NOMO-1 (cell line): ENCODE data around the gene NSUN3.
"Not testable (repeated sequence)": the region's sequence is repeated elsewhere in the genome, so short reads cannot be mapped to it uniquely, and the experiment has no call there.

Experiments used
- DNase-seq, 2 experiments: peaks; one replicate each; lab custom pipeline; 2025; ENCODE audit not compliant: unreplicated experiment in 2 of 2; lab: John Stamatoyannopoulos, UW

The NSUN3 gene

DNA sequence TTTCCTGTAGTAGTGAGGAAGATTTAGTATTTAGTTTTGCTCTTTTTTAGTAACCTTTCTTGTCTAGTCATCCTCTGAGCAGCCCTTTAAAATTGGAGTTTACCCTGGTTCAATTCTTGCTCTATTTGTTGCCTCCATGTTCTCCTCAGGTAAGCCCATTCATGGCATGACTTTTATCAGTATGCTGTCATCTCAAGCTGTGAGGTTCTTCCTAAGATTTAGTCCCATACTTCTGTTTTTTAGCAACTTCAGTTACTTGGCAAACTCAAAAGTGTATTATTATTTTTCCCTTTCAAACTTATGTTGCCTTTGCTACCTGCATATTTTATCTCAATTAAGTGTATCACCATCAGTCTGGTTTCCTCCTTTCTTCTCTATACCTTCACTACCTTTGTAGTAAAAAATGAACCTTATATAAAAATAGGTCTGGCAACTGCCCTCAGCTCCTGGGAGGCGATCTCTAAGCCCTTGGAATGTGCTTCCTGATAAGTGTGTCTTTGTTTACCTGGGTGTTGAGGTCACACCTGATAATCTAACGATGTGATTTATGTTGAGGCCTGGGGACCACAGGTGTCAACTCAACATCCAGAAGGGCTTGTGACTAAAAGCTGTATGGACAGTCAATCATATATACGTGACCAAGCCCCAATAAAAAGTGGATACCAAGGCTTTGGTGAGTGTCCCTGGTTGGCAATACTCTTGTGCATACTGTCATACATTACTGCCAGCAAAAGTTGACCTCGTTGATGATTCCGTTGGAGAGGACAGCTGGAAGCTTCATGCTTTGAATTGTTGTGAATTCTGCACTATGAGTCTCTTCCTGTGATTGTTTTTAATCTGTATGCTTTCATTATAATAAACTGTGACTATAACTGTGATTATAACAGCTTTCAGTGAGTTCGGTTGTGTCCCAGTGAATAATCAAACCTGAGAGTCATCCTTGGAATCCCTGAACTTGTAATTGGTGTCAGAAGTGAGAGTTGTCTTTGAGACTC, 3.9 kb downstream of the NSUN3 start:
- DNase-seq = no peak

DNA sequence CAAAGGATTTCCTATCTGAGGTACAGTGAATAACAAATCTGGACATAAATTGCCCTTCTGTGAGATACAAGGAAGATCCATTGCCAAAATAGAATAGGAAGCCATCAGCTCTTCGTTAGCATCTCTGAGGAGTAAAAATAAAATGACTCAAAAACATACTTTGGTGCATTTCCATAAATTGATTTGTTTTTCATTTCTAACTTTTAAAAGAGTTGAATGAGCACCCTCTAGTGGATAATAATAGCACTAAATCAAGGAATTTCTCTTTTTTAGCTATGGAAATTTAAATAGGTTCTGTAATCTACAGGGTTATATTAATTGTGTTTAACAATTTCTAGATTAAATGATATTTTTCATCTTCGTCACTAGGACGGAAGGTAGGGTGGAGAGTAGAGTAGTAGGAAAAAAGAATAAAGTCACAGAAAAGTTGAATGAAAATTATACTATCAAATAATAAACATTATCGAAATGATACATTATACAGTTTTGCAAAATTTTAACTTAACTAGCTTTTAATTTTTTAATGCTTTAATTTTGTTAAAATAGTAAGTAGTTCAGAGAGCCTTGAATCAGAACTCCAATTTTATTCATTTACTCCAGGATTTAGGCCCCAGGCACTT, 6.4 kb downstream of the NSUN3 start:
- DNase-seq = peak in 1 of 2 experiments; percentile 17

DNA sequence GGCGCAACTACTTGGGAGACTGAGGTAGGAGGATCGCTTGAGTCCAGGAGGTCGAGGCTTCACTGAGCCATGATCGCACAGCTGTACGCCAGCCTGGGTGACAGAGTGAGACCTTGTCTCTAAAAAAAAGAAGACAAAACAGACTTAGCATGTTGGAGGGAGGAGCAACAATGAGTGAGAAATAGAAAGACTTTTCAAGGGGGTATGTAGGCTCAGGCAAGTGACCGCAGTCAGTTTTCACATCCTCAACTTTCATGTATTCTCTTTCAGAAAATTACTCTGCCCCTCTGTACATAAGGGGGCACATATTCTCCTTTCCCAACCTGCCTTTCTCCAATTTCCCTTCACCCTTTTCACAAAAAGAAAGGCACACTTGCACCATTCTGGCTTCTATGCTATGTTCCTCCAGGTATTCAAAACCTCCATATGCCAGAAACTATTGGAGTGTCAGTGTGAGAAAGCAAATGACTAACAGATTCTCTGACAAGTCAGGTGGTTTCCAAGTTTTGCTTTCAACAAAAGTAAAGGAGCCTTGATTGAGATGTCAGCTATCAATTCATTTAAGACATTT, 7.6 kb downstream of the NSUN3 start:
- no peak for DNase-seq

DNA sequence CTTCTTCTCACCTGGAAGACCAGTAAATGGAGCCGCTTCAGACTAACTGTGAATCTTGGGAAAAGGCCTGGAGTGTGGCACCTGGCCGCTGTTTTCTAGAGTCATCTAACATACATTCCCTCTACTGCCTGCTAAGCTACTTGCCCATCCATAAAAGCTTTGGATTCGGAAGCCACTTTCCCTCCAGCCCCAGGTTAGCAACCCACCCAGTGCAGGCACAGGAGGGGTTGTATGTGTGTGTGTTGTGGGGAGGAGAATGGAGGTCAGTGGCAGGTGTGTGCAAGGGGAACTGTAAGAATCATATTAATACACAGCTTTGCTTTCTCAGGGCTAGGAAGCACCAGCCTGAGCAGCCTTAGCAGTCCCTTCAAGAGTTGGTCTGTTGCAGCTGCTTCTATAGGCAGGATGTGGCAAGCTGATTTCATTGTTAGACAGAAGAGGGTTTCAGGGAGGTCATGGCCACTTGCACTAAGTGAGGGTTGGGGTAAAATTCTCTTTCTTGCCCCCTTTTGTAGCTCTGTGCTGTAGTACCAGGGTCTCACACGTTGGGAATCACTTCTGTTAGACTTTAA, 8.9 kb downstream of the NSUN3 start:
- no peak for DNase-seq

DNA sequence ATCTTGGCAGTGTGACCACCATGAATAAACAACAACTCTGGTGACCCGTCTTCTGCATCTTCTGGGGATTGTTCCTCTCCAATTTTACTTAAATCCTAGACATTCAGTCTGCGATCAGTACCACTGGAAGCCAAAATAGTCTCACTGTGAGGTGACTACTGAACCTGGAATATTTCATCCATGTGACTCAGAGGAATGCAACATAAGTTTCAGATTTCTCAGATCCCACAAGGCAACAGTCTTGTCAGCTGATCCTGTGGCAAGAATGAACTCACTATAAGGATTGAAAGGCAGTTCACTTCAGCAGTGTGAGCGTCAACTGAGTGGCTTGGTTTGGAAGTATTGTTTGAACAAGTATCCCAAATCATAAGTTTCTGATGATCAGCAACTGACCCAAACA, 13.2 kb downstream of the NSUN3 start:
- DNase-seq = no peak

DNA sequence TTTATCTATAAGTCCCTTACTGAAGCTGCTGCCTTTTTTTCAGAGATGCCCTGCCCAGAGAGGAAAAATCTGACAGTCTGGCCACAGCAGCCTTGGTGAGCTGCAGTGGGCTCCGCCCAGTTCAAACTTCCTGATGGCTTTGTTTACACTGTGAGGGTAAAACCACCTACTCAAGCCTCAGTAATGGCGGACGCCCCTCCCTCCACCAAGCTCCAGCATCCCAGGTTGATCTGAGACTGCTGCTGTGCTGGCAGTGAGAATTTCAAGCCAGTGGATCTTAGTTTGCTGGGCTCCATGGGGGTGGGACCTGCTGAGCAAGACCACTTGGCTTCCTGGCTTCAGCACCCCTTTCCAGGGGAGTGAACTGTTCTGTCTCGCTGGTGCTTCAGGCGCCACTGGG, 17.7 kb downstream of the NSUN3 start:
- DNase-seq = not testable (repeated sequence)

DNA sequence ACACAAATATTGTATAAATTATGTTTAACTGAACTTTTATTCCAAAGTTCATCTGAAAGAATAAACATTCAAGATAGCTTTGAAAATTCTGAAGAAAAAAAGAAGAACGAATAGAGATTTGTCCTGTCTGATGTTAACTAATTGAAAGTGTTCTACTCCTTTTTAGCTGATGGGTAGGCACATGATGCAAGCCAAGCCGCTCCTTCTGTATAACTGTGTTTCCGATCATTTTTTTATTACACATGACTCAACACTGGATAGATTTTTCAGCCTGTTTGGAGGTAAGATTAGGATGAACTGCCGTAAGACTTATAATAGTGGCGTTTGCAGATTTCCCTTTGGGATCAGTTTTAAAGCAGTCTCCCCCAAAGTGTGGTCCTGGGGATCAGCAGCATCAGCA, 19.0 kb downstream of the NSUN3 start:
- DNase-seq = no peak

DNA sequence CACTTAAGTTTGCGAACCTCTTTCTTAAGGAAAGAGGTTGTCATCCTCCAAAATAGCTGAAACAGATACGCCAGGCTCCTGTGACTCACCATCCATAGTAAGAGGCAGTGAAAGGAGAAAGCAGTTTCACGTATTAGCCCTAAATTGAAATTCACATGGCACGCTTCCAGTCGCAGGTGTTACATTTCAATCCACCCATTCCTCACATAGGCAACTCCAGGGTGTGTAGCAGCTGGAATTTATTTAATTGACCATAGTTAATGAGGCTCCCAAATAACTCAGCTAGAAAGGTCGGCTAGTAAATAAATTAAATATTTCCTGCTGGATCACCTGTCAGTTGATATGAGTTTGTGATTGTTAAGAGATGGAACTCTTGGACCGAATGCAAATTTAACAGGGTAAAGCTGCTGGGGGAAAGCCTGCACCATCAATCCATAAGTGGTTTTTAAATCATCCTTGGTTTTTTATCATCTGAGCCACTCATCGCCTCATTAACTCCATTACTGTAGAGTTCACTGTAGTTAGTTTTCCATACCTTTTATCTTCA, 19.6 kb downstream of the NSUN3 start:
- DNase-seq = no peak

DNA sequence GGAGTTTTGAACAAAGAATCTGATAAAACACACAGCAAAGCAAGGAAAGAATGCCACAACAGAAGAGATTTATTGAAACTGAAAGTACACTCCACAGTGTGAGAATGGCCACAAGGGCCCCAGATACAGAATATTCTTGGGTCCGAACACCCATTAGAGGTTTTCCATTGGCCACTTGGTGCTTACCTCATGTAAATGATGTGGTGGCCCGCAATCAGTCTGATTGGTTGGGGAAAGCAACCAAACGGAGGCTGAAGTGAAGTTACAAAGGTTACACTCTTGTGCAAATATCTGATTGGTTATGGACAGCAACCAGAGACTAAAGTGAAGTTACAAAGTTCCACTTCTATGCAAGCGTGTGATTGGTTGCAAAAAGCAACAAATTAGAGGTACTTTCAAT, 20.4 kb downstream of the NSUN3 start:
- DNase-seq = no peak

DNA sequence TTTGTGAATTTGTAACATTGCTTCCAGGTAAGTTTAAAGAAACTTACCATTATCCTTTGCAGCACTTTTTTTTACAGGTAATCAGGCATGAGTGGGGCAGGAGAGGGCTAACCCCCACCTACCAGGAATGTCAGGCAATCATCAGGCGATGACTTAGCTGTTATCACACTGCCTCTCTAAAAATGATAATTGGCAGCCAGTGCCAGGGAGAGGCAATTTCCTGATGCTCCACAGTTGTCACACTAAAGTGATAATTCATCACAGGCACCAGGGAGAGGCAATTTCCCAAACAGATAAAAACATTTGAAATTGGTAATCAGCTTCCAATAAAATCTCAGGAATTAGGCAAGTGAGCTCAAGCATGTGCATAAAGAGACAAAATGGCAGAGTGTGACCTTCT, 26.3 kb downstream of the NSUN3 start:
- DNase-seq = no peak

DNA sequence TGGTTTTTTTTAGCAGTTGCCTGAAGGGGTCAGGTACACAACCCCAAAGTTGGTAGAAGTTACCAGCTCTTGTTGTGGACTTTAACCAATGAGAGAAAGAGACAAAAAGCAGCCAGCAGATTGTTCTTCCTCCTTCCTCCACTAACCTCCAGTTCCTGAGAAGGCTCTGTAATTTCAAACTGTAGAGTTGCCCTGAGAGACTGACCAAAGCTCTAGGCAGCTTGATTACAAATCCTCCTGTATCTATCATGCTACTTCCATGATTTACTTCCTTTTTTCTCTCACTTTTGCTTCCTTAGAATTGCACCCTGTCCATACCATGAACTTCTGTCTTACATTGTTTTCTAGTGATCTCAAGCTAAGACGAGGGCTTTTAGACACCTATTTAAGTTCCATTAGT, 29.2 kb downstream of the NSUN3 start:
- DNase-seq = peak in 1 of 2 experiments; percentile 30

DNA sequence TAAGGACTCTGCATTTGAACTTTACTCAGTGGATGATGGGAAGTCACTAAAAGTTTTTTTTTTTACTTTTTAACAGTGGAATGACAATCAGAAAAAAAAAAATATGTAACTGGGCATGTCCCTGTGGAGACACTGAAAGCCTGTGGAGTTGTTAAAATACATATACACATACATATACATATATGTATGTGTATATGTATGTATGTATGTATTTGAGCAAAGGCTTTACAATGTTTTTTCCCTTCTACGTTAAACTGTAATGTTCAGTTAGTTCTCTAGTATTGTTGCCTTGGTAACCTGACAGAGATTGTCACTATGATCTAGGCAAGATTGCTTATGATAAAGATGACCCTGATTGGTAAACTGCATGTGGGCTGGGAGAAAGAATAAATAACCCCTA, 30.3 kb downstream of the NSUN3 start:
- DNase-seq = no peak

DNA sequence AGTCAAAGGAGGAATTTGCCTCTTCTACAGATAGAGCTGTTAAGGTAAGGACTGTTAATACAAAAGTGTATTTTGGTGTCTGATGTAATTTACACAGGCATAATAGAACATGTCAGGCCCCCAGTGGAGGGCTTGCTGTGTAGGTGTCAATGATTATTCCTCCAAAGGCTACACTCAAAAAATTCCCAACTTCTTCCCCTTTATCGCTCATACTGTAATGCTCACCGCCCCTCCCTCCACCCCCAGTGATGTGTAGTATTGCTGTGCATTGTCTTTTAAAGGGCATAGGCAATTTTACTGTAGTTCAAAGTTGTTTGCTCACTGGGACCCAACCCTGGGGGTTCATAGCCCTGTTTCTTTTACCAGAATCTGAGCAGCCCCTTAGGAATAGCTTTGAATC, 32.2 kb downstream of the NSUN3 start:
- DNase-seq = no peak

DNA sequence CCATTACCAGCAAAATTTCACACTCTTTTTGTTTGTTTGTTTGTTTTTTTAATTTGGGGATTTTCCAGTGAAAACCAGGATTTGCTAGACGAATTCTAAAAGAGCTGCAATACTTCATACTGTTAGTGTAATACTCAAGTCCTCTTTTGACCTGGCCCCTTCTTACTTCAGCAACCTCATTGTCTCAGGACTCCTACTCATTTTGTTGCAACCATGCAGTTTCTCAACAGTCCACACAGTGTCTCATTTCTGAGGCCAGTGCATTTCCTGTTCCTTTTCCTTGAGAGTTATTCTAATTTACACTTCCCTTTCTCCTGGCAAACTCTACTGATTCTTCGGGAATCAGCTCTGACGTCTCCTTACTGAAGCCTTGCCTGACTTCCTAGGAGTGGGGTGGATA, 35.6 kb downstream of the NSUN3 start:
- peak; percentile 33 to 51 for DNase-seq

DNA sequence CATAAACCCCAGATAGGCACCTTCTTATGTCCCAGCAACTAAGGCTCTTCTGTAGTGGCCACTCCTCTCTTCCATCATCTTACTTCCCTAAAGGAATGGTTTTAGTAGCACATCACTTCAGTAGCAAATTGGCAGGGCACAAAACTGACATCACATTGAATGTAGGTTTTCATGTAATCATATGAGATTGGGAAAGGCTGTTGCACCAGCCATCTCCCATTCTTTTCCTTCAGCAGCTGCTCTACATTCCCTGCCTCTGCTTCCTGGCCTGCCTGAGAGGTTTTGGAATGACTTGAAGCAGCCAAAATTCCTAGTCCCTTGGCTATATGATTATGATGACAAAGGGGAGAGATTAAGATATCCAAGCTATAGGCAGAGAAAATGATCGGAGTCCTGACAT, 36.5 kb downstream of the NSUN3 start:
- DNase-seq = no peak

DNA sequence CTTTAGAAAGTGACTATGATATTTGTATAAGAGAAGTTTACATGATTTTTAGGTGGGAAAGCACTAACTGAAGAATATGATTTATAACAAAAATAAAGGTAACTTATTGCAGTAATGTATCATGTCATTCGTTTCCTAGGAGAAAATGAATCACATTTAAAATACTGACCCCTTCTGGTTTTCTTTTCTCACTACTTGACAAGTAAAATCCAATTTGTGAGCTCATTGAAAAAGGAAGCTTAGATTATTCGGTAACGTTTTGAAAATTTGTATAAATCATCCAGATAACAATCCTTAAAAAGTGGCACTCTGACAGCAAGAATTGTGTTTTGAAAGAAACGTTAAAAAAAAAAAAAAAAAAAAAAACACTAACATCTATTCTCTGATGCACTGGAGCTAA, 39.0 kb downstream of the NSUN3 start:
- DNase-seq = no peak

DNA sequence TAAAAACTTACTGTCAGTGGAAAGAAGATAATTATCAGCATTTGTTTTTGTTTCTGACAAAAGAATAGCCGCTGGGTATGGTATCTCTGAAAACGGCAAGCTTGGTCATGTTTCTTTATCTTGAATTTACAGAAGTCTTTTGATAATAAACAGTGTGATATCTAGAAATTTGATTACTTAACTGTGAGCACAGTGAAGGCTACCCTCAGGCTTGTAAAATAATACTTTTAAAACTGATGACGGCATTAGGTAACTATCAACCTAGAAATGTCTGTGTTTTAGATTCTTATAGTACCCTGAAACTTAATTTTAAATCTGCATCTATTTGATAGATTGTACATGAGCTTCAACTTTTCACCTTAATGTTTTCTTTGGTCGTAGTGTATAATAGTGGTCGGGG, 43.4 kb downstream of the NSUN3 start:
- no peak for DNase-seq

DNA sequence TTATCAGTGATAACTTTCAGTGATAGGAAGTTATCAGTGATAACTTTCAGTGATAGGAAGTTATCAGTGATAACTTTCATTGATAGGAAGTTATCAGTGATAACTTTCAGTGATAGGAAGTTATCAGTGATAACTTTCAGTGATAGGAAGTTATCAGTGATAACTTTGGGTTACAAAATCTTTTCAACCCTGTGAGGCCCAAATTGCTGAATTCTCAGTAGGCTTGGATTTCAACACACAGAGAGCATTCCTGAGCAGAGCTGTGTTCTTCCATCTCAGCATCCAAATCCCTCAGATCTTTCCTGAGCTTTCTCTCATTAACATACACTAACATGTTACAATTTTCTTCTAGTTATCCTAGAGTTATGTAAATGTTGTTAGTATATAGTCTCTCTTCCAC, 47.4 kb downstream of the NSUN3 start:
- DNase-seq = not testable (repeated sequence)

DNA sequence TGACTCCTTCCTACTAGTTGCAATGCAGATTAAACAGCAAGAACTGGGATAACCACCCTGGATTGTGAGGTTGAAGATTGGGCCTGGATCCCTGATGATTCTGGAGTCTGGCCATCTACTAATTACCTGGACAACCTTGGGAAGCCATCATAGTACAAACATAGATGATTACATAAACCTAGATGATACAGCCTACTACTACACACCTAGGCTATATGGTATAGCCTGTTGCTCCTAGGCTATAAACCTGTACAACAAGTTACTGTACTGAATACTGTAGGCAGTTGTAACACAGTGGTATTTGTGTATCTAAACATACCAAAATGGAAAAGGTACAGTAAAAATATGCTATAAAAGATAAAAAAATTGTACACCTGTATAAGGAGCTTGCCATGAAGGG, 48.0 kb downstream of the NSUN3 start:
- no peak for DNase-seq

DNA sequence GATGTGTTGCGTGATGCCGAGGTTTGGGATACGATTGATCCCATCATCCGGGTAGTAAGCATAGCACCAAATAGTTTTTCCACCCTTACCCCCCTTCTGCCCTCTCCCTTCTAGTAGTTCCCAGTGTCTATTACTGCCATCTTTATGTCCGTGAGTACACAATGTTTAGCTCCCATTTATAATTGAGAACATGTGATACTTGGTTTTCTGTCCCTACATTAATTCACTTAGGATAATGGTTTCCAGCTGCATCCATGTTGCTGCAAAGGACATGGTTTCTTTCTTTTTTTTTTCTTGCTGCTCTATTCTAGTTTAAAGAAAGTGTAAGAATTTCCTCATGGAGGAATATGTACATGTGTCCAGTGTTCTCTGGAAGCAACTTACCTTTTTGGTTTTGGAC, 51.8 kb downstream of the NSUN3 start:
- no peak for DNase-seq

DNA sequence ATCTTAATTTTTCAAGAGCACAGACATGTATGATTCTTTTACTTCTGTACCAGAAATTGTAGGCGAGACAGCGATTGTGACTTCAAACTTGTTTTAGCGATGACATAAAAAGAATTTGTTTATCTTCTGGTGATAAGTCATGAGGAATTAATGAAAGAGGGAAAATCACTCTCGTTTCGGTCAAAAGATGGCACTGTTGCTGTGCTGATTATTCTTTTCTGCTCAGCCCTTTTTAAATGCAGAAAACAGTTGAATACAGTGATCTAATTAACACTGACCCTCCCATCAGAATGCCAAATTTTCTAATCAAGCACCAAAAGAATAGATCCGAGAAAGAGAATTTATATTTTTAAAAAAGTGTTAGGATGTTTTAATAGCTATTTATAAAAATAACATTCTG, 52.6 kb downstream of the NSUN3 start:
- no peak for DNase-seq
